Upper lobe of right lung (tissue), 1 donor: Measurements from ENCODE around the gene LBR. TPM values are rescaled to one million over a fixed set of nuclear protein-coding genes. Genes with fewer than 3 reads are reported as not detected.
A peak's percentile ranks its signal among the peaks of the same experiment; 100 is the strongest.

Source experiments
- ATAC-seq: fragments of 200-7000 bp; cut with Tn5 transposase; one replicate; pipeline ENCODE4 v1.9.1; 2020; ENCODE audit warnings: mild to moderate bottlenecking, moderate library complexity
- DNase-seq: peaks from one replicate; pipeline ENCODE4 v3.0.0-alpha.2; 2020
- H3K27ac ChIP-seq: fragments of 200-600 bp; one replicate; pipeline ENCODE4 v1.8.0; 2022
- H3K27me3 ChIP-seq: fragments of 200-600 bp; one replicate; pipeline ENCODE4 v1.8.0; 2022; ENCODE audit warnings: mild to moderate bottlenecking
- H3K36me3 ChIP-seq: fragments of 200-600 bp; one replicate; pipeline ENCODE4 v1.8.0; 2022
- H3K4me1 ChIP-seq: fragments of 200-600 bp; one replicate; pipeline ENCODE4 v1.8.0; 2022
- H3K4me3 ChIP-seq: fragments of 200-600 bp; one replicate; pipeline ENCODE4 v1.8.0; 2022; ENCODE audit warnings: mild to moderate bottlenecking
- H3K9me3 ChIP-seq: fragments of 200-600 bp; one replicate; pipeline ENCODE4 v1.8.0; 2022
- intact Hi-C: fragments of 100-400 bp; cut with DNase I; formaldehyde crosslinking; loops from one replicate; pipeline ENCODE4 v1.11.0; 2022
- total RNA-seq: library from RNA; stranded (reverse); fragmentation: NEBNext Ultra II Directional; extraction: Animal tissue kit (Norgen Biotek cat#: 25700); gene quantifications from one replicate; pipeline ENCODE4 v1.2.1, GENCODE V29; 2021
- TF ChIP-seq, protein P1 (sequence below): fragments of 200-600 bp; IDR thresholded peaks from one replicate; pipeline ENCODE4 v1.8.0; 2022; ENCODE audit warnings: antibody characterized with exemption
- donor health status: DM: no; HTN: yes; CAD: no; lungs with severe emphysema.

Gene LBR
- total RNA-seq, 1 donor from 2014 or later: 55.2 TPM

DNA sequence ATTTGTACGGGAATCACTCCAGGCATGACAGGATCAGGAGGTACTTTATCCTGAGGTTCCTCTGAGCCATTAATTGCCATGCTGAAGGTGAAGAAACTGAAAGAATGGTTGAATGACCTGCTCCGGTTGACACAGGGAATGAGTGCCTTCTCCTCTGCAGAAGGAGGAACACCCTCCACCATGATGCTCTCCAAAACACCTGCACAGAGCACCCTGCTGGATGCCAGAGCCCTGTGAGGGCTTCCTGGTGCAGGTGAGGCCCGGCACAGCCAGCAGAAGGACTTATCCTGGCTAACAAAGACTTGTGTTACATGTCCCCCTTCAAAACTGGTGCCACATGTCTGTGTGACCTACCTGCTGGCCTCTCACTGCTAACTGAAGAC, 14.3 kb upstream of the LBR start:
- no peak overlapping the region for H3K4me3 ChIP-seq
- H3K27ac ChIP-seq: no peak overlapping the region
- TF ChIP-seq, protein P1, sequence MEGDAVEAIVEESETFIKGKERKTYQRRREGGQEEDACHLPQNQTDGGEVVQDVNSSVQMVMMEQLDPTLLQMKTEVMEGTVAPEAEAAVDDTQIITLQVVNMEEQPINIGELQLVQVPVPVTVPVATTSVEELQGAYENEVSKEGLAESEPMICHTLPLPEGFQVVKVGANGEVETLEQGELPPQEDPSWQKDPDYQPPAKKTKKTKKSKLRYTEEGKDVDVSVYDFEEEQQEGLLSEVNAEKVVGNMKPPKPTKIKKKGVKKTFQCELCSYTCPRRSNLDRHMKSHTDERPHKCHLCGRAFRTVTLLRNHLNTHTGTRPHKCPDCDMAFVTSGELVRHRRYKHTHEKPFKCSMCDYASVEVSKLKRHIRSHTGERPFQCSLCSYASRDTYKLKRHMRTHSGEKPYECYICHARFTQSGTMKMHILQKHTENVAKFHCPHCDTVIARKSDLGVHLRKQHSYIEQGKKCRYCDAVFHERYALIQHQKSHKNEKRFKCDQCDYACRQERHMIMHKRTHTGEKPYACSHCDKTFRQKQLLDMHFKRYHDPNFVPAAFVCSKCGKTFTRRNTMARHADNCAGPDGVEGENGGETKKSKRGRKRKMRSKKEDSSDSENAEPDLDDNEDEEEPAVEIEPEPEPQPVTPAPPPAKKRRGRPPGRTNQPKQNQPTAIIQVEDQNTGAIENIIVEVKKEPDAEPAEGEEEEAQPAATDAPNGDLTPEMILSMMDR: no peak
- DNase-seq (no peak), ATAC-seq (no peak)
- H3K9me3 ChIP-seq: no peaks in the 10 kb centered on the region
- H3K4me1 ChIP-seq: peaks cover 33% of the 10 kb centered on the region
- intact Hi-C loops: no loop called here
- no peaks in the 10 kb centered on the region for H3K36me3 ChIP-seq
- H3K27me3 ChIP-seq: no peaks in the 10 kb centered on the region

DNA sequence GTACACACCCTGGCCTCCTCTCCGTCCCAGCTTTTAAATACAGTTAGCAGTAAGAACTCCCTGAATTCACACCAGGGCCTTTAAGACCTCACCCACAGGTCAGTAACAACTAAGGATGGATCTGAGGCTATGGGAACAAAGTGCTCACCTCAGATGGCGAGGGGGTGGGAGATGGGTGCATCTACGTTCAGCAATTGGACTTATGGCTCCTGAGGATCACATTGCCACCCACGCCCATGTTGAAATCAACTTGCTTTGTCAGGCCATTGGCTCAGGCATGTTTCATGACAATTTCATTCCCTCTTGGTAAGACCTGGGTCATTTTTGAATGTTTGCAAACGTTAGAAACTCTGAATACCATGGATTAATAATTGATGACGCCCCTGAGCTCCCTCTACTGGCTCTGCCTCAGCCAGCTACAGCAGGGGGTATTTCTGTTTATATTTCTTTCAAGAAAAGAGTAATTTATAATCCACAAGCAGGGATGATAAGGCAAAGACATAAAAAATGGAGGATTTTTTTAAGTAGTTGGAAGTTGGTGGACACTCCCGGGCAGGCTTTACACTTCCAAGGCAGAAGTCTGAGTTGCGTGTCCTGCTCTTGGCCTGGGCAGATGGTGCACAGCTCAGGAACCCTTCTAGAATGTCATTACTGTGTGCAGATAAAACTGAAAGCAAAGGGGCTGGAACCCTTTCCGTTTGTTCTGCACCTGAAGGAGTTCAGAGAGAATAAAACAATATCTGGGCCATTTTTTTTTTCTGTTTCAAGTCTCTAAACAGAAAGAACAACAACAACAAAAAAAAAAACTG, 13.7 kb upstream of the LBR start:
- TF ChIP-seq, protein P1: peak; percentile 28
- H3K4me3 ChIP-seq: no peak overlapping the region
- ATAC-seq (no peak), DNase-seq (no peak)
- intact Hi-C loops: no loop called here
- no peaks in the 10 kb centered on the region for H3K9me3 ChIP-seq
- no peaks in the 10 kb centered on the region for H3K27me3 ChIP-seq
- peak overlapping the region; percentile 36 for H3K27ac ChIP-seq
- no peaks in the 10 kb centered on the region for H3K36me3 ChIP-seq
- peaks cover 27% of the 10 kb centered on the region for H3K4me1 ChIP-seq

DNA sequence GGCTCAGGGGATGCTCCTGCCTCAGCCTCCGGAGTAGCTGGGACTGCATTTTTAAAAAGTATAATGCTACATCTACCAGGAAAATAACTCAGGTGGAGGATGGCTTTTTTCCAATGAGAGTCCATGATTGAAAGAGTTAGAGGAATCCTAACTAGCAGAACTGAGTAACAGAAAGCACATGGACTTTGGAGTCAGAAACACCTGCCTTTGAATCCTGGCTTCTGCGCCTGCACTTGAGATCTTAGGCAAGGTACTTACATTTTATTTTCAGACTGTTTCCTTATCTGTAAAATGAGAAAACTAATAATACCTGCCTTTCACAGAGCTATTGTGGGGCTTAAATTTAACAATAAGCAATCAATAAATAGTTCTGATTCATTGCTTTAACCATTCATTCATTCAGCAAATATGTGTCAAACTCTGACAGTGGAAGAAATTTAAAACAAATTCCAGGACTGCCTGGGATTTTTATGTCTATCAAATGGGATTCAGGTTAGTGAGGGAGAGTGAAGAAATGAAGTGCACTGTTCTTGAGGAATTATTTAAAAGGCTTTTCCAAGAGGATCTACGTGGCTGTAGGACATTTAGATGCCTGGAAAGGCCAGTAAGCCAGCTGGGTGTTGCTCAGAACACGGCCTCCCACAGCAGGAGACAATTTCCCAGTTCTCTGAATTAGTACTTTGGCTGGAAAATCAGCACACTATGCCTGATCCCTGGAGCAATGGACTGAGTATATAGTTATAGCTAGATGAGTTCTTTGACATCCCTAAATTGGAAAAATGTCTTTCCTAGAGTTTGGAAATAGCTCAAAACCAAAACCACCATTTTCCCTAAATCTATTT, 12.8 kb upstream of the LBR start:
- Histone ChIP-seq H3K36me3 (no peaks in the 10 kb centered on the region), H3K27me3 (no peaks in the 10 kb centered on the region), H3K9me3 (no peaks in the 10 kb centered on the region), H3K4me3 (no peak overlapping the region), H3K27ac (peak overlapping the region; percentile 36), H3K4me1 (peaks cover 18% of the 10 kb centered on the region)
- DNase-seq (no peak), ATAC-seq (no peak)
- intact Hi-C loops: no loop called here
- TF ChIP-seq, protein P1: no peak

DNA sequence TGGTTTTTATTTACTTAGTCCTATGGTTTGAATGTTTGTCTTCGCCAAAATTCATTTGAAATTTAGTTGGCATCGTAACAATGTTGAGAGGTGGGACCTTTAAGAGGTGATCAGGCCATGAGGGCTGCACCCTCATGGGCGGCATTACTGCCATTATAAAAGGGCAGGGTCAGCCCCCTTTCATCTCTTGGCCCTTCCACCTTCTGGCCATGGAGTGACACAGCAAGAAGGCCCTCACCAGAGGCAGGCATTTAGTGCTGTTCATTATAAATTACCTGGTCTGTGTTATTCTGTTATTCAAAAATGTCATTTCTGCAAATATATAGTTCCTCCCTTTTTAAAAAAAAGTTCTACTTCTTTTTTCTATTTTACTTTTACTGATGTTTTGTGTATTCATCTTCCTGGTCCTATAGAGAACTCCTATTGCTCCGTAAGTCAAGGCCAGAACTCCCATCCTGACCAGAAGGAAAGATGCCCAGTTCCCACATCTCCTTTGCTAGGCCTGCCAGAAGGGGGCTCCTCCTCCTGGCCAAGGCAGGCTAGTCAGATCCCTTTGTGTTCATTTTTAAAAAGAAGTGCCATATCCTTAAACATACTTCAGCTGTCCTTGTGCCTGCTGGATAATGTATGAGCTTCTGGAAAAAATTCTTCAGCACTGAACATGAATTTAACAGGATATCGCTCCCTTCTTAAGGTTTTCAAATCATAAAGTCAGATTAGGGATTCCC, 10.0 kb upstream of the LBR start:
- TF ChIP-seq, protein P1: peak; percentile 45
- Histone ChIP-seq H3K9me3 (no peaks in the 10 kb centered on the region), H3K27me3 (no peaks in the 10 kb centered on the region), H3K36me3 (no peaks in the 10 kb centered on the region), H3K27ac (no peak overlapping the region), H3K4me3 (no peak overlapping the region), H3K4me1 (peaks cover 3% of the 10 kb centered on the region)
- intact Hi-C loops: no loop called here
- DNase-seq (no peak), ATAC-seq (peak; percentile 71)

DNA sequence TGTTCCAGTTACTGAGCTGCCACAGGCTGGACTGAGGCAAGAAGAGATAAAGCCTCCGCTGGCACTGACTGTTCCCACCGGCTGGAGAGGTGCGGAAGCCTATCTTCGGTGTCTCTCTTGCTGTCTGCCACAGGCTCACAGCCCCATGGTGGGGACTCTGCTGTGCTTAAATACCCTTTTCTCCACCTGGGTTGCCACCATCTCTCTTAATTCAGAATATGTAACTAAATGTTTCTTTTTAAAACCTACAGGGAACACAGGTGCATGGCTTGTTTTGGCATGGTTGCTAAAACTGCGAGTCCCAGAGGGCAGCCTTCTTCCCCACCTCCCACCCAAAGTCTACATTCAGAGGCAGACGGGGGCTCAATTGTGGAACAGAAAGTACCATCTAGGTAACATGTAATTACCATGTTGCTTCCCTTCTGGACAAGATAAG, 8.1 kb upstream of the LBR start:
- TF ChIP-seq, protein P1: no peak
- Histone ChIP-seq H3K27me3 (no peaks in the 10 kb centered on the region), H3K4me1 (no peaks in the 10 kb centered on the region), H3K36me3 (no peaks in the 10 kb centered on the region), H3K4me3 (no peak overlapping the region), H3K9me3 (no peaks in the 10 kb centered on the region), H3K27ac (no peak overlapping the region)
- intact Hi-C loops: no loop called here
- ATAC-seq: no peak
- no peak for DNase-seq
